ENCODE results near the gene CDK8.
"Not testable (repeated sequence)": the region's sequence is repeated elsewhere in the genome, so short reads cannot be mapped to it uniquely, and the experiment has no call there.

CDK8 gene

GRCh38 chr13:26253262-26253786, 605 bp upstream of the CDK8 start:
- DNase-seq (ENCODE audit: low spot score), result no peak

DNA sequence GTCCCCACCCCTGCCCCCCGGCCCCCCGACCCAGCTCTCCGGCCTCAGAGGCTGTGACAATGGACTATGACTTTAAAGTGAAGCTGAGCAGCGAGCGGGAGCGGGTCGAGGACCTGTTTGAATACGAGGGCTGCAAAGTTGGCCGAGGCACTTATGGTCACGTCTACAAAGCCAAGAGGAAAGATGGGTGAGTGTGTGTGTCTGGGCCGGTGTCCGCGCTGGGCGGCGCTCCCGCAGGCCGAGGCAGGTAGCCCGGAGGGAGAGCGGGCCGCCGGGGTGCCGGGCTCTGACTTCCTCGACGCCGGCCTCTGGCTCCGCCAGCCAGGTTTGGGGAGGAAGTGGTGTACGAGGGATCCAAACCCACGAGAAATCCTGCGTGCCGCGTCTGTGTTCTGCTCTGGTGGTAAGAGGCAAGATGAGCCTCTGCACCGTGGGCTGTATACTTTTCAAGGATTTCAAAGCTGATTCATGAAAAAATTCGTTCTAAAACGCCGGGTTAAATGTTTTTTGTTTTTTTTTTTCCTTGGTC, 718 bp downstream of the CDK8 start:
- peak; percentile 48 for DNase-seq (ENCODE audit: low spot score)

DNA sequence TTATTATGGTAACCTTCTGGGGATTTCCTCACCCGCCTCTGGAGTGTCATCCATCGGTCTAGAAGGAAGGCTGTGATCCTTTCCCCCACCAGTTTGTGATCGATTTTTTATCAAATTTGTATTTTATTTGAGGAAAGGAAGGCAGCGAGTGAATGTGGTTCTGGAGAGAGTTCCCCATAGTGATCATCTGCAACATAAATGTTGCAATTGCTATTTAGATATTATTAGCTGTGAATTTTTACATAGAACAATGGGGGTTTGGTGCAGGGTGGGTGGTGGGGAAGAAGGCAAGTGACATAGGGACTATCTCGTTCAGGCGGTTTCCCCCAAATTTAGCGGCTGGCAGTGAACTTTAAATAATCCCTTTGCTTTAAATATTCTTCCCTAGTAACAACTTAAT, 1.2 kb downstream of the CDK8 start:
- DNase-seq (ENCODE audit: low spot score), result no peak

- no peak for DNase-seq (ENCODE audit: low spot score)
These were observed 1.9 kb downstream of the CDK8 start for GRCh38 chr13:26255691-26256277.

GRCh38 chr13:26257049-26257448, 3.1 kb downstream of the CDK8 start:
- DNase-seq (ENCODE audit: low spot score), result no peak

- no peak for DNase-seq (ENCODE audit: low spot score)
These were observed 5.7 kb downstream of the CDK8 start for GRCh38 chr13:26259634-26260033.

- no peak for DNase-seq (ENCODE audit: low spot score)
These were observed 8.2 kb downstream of the CDK8 start for GRCh38 chr13:26262156-26262555.

DNA sequence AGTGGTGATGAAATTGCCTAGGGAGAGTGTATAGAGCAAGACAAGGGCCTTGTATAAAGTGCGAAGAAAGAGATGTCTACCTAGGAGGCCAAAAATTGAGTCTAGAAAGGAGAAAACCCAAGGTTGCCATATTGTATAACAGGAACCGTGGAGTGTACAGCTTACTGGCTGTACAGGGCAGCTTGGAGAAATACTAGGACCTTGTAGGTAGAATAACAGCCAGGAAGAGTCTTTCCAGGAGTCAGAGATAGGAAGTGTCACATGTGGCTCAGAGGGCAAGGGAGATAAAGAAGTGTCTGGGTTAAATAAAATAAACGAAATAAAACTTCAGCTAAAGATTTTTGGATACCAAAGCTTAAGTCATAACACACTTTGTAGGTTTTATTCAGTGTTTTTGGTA, 12.4 kb downstream of the CDK8 start:
- no peak for DNase-seq (ENCODE audit: low spot score)

GRCh38 chr13:26270707-26271106, 16.8 kb downstream of the CDK8 start:
- DNase-seq (ENCODE audit: low spot score), result no peak

GRCh38 chr13:26272621-26273020, 18.7 kb downstream of the CDK8 start:
- no peak for DNase-seq (ENCODE audit: low spot score)

DNA sequence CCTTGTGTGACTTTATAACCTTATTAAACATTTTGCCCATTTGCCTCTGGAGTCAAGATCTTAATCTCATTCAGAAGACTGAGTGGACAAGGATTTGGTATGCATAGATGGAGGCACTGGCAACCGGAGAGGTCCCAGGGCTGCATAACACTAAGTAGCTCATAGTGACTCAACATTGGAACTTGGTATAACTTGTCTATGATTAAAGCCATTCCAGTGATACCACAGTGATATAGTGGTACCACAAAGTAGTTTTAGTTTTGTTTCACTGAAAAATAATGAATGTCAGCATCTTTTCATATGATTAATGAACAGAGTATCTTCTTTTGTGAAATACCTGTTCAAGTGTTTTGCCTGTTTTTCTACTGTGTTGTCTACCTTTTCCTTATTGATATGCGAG, 26.4 kb downstream of the CDK8 start:
- DNase-seq (ENCODE audit: low spot score), result no peak

GRCh38 chr13:26280822-26281221, 26.9 kb downstream of the CDK8 start:
- DNase-seq (ENCODE audit: low spot score), result no peak

DNA sequence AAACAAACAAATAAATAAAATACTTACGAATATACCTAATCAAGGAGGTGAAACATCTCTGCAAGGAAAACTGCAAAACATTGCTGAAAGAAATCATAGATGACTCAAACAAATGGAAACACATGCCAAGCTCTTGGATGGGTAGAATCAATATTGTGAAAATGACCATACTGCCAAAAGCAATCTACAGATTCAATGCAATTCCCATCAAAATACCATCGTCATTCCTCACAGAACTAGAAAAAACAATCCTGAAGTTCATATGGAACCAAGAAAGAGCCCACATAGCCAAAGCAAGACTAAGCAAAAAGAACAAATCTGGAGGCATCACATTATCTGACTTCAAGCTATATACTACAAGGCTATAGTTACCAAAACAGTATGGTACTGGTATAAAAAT, 32.0 kb downstream of the CDK8 start:
- not testable (repeated sequence) for DNase-seq (ENCODE audit: low spot score)

DNA sequence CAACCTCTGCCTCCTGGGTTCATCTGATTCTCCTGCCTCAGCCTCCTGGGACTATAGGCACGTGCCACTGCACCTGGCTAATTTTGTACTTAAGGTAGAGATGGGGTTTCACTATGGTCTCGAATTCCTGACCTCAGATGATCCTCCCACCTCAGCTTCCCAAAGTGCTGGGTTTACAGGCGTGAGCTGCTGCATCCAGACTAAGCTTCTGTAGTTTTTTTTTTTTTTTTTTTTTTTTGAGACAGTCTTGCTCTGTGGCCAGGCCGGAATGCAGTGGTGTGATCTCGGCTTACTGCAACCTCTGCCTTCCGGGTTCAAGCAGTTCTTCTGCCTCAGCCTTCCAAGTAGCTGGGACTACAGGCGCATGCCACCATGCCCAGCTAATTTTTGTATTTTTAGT, 34.9 kb downstream of the CDK8 start:
- DNase-seq (ENCODE audit: low spot score), result not testable (repeated sequence)

DNA sequence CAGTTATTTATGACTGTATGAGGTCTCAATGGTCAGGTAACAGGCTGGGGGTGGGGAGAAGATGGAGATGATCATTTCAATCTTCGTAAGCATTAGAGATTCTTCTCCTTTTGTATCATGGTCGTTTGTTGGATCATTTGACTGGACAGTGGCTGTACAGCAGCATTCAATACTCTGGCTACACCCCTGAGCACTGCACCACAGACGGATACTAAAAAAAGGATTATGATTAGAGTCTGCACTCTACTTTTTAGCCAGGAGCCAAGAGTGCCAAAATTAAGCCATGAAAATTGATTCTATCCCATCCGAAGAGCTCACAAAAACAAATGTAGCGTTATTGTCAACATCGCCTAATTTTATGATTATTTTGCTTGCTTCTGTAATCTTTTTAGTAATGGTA, 41.9 kb downstream of the CDK8 start:
- no peak for DNase-seq (ENCODE audit: low spot score)

DNA sequence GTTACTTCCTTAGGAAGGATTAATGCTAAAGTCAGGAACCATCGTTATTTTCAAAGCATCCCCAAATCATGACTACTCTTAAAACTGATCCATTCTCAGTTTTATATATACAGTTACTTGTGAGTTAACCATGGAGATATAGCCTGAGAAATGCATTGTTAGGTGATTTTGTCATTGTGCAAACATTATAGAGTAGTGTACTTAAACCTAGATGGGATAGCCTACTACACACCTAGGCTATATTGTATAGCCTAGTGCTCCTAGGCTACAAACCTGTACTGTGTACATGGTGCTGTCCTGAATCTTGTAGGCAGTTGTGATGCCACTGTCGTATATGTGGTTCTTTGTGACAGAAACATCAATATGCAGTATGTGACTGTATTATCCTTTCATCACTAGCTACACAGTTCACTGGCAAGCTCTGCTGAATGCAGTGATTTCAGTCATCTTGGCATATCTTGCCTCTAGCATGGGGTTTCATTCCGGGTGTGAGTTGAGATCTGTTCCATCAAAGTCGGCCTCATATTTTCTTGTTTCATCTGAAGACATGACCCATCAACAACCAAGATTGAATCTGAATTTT, 45.3 kb downstream of the CDK8 start:
- no peak for DNase-seq (ENCODE audit: low spot score)

DNA sequence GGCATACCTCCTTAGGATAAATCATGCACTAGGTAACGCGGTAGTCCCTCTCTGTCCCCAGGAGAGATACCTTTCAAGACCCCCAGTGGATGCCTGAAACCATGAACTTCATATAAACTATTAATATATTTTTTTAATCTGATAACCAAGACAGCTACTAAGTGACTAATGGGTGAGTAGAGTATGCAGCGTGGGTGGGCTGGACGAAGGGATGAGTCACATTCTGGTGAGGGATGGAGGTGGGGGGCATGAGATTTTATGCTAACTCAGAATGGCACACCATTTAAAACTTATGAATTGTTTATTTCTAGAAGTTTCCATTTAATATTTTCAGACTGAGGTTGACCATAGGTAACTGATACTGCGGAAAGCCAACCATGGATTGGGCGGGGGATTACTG, 46.2 kb downstream of the CDK8 start:
- DNase-seq (ENCODE audit: low spot score), result no peak

DNA sequence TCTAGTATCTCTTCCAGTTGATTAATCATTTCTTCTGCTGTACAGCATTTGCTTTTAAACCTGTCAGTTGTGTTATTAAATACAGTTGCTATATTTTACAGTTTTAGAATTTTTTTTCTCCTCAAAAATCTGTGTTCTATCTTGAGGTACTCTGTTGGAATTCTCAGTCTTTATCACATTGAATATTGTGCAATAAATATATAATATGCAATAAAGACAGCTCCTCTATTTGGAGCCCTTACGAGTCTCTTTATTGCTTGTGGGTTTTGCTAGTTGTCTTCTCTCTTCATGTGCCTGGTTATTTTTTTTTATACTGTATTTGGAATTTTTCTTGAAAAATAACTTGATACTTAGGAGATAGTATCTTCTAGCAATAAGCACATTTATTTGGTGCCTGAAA, 51.7 kb downstream of the CDK8 start:
- DNase-seq (ENCODE audit: low spot score), result no peak

DNA sequence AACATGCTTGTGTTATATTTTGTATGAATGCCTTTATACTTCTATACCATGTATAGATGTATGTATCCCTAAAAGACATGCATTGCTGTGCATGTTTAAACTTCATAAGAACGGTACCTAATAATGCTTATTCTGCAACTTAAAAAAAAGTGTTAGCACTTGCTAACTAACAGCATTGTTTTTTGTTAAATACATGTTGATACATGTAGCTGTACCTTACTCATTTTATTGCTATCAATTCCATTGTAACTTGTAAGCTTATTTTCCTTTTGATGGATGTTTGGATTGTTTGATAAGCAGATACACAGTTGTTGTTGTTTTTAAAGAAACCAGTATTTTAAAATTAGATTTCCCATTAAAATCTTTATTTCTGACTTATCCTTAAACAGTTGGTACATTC, 53.8 kb downstream of the CDK8 start:
- DNase-seq (ENCODE audit: low spot score), result no peak

DNA sequence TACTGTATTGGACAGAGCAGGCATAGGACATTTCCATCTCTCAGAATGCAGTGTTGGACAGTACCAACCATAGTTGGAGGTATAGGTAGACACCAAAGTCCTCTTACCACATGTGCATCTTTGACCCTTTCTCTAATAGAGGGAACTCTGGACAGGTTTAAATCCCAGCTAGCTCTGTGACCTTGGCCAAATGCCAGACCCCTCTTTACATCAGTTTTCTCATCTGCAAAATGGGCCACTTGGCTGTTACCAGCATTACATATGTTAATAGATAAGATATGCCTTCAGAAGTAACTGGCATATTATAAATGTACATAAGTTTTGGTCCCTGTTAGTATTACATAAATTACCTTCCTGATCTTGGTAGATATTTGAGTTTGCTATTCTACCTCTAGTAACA, 54.3 kb downstream of the CDK8 start:
- no peak for DNase-seq (ENCODE audit: low spot score)

- no peak for DNase-seq (ENCODE audit: low spot score)
These were observed 54.9 kb downstream of the CDK8 start for GRCh38 chr13:26308836-26309235.

DNA sequence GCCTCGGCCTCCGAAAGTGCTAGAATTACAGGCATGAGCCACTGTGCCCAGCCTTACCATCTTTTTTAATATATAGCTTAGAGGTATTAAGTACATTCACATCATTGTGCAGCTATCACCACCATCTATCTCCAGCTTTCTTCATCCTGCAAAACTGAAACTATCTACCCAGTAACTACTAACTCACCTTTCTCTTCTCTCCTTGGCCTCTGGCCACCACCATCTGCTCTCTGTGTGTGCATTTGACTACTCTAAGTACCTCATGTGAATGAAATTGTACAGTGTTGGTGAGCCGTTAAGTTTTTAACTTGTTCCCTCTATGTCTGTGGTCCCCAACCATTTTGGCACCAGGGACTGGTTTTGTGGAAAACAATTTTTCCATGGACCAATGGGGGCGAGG, 56.1 kb downstream of the CDK8 start:
- DNase-seq (ENCODE audit: low spot score), result no peak

GRCh38 chr13:26310470-26310869, 56.5 kb downstream of the CDK8 start:
- DNase-seq (ENCODE audit: low spot score), result no peak

- DNase-seq (ENCODE audit: low spot score), result not testable (repeated sequence)
These were observed 58.1 kb downstream of the CDK8 start for GRCh38 chr13:26312019-26312418.

All from CD4-positive, alpha-beta T cell treated with Interleukin-6 at 100 ng/mL for 8 hours (primary cell).